Mesendoderm (in vitro differentiated cells): ENCODE data around the gene RPP21.

ENCODE experiments used
- DNase-seq: peaks from one replicate; pipeline ENCODE4 v3.0.0; 2013
- H2AK5ac ChIP-seq: 2 replicates; pipeline ENCODE4 v1.6.1; 2013; ENCODE audit warnings: low read length, inconsistent platforms
- H2BK120ac ChIP-seq: 2 replicates; pipeline ENCODE4 v1.6.1; 2013; ENCODE audit warnings: low read depth, mild to moderate bottlenecking, low read length, moderate library complexity, mixed read lengths
- H2BK15ac ChIP-seq: replicated peaks from 2 replicates; pipeline ENCODE4 v1.6.1; 2013; ENCODE audit warnings: low read depth, mild to moderate bottlenecking, moderate library complexity
- H2BK5ac ChIP-seq: 2 replicates; pipeline ENCODE4 v1.6.1; 2013; ENCODE audit warnings: low read length, inconsistent platforms
- H3K18ac ChIP-seq: 2 replicates; pipeline ENCODE4 v1.6.1; 2013; ENCODE audit warnings: mild to moderate bottlenecking, low read length, mixed read lengths
- H3K23ac ChIP-seq: one replicate; pipeline ENCODE4 v1.6.1; 2013; ENCODE audit warnings: low read length
- H3K27ac ChIP-seq: 2 replicates; pipeline ENCODE4 v1.5.1; 2013; ENCODE audit warnings: low read depth, mild to moderate bottlenecking, inconsistent platforms, low read length, moderate library complexity
- H3K27me3 ChIP-seq: 2 replicates; pipeline ENCODE4 v1.6.1; 2013; ENCODE audit warnings: low read length, control low read depth, mild to moderate bottlenecking, inconsistent platforms; ENCODE audit not compliant: insufficient read depth, poor library complexity
- H3K36me3 ChIP-seq: 2 replicates; pipeline ENCODE4 v1.6.1; 2013; ENCODE audit warnings: low read length, inconsistent platforms; ENCODE audit not compliant: control insufficient read depth, insufficient read depth
- H3K4ac ChIP-seq: one replicate; pipeline ENCODE4 v1.6.1; 2013; ENCODE audit warnings: low read depth, mild to moderate bottlenecking, low read length, moderate library complexity
- H3K4me1 ChIP-seq: 2 replicates; pipeline ENCODE4 v1.6.1; 2013; ENCODE audit warnings: low read depth, low read length, inconsistent platforms; ENCODE audit not compliant: control insufficient read depth
- H3K4me2 ChIP-seq: 2 replicates; pipeline ENCODE4 v1.6.1; 2013; ENCODE audit warnings: low read length
- H3K4me3 ChIP-seq: 2 replicates; pipeline ENCODE4 v1.5.1; 2013; ENCODE audit warnings: mild to moderate bottlenecking, low read length
- H3K56ac ChIP-seq: one replicate; pipeline ENCODE4 v1.6.1; 2013; ENCODE audit warnings: low read length
- H3K79me1 ChIP-seq: 2 replicates; pipeline ENCODE4 v1.6.1; 2013; ENCODE audit warnings: low read length, inconsistent platforms
- H3K79me2 ChIP-seq: 2 replicates; pipeline ENCODE4 v1.6.1; 2013; ENCODE audit warnings: mild to moderate bottlenecking, low read length; ENCODE audit not compliant: control insufficient read depth, insufficient read depth
- H3K9ac ChIP-seq: 2 replicates; pipeline ENCODE4 v1.6.1; 2013; ENCODE audit warnings: low read length, inconsistent platforms
- H4K5ac ChIP-seq: one replicate; pipeline ENCODE4 v1.6.1; 2013; ENCODE audit warnings: low read length
- H4K8ac ChIP-seq: one replicate; pipeline ENCODE4 v1.6.1; 2013; ENCODE audit warnings: low read depth, mild to moderate bottlenecking, control low read depth, low read length, moderate library complexity
- WGBS: extraction: QIAGEN DNeasy Blood & Tissue Kit; methylation state at CpG from one replicate; pipeline ENCODE4 v1.1.7; 2013; ENCODE audit warnings: low lambda C conversion rate, missing lambda C conversion rate; ENCODE audit not compliant: insufficient coverage; ENCODE audit errors: extremely low coverage; 5-methylcytosine and 5-hydroxymethylcytosine counted together

The RPP21 gene

DNA sequence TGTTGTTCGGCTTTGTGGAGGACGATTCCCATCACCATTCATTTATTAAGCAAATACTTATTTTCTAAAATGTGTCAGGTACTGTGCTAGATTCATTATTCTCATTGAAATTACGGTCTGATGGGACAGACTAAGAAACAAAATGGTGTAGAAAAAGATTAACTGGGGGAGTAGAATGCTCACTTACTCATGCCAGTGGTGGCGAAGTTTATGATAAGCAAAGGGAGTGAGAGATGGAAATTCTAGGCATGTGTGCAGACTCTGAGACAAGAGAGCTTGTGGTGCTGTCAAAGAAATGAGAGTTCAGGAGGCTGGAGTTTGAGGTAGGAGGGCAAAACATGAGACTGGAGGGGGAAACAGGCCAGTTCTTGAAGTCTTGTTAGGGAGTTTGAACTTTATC, 896 bp downstream of the RPP21 start:
- H3K79me1 ChIP-seq, result peaks cover 8% of the 10 kb centered on the region
- no peak overlapping the region for H2BK5ac ChIP-seq
- H3K23ac ChIP-seq, result no peak overlapping the region
- H2BK120ac ChIP-seq, result no peak overlapping the region
- no peak overlapping the region for H4K8ac ChIP-seq
- H3K4ac ChIP-seq, result no peak overlapping the region
- no peak overlapping the region for H2AK5ac ChIP-seq
- H3K4me2 ChIP-seq, result peak overlapping the region; percentile 48
- no peak overlapping the region for H4K5ac ChIP-seq
- H3K4me3 ChIP-seq, result no peak overlapping the region
- H2BK15ac ChIP-seq, result no peak overlapping the region
- H3K27me3 ChIP-seq, result no peaks in the 10 kb centered on the region
- no peak overlapping the region for H3K18ac ChIP-seq
- no peak overlapping the region for H3K27ac ChIP-seq
- peak overlapping the region; percentile 54 for H3K9ac ChIP-seq
- DNase-seq, result no peak
- H3K4me1 ChIP-seq, result peaks cover 2% of the 10 kb centered on the region
- H3K56ac ChIP-seq, result peak overlapping the region; percentile 96
- H3K79me2 ChIP-seq, result no peaks in the 10 kb centered on the region
- no CpG with 5 or more reads among the region's 4 CpGs for WGBS
- H3K36me3 ChIP-seq, result peaks cover 7% of the 10 kb centered on the region

DNA sequence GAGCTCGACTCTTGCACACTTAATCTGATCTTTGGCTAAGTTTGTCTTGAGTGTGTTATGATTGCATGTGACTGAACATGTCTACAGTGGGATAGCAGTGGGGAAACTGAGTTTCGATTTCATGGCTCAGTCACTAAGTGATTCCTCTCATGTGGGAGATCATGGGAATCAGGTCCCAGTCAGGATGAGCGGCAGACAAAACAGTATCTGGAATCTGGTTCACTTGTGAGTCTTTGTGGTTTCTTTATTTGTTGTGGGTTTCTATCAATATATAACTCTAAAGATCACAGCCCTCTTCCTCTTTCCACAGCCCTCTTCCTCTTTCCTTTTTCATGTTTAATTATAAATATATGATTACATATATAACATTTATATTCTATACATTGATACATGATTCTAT, 4.0 kb downstream of the RPP21 start:
- WGBS, result no CpG with 5 or more reads among the region's 3 CpGs
- no peak overlapping the region for H2BK120ac ChIP-seq
- H3K79me1 ChIP-seq, result peaks cover 8% of the 10 kb centered on the region
- no peak overlapping the region for H2AK5ac ChIP-seq
- H4K8ac ChIP-seq, result no peak overlapping the region
- H2BK15ac ChIP-seq, result no peak overlapping the region
- no peak overlapping the region for H3K4me2 ChIP-seq
- H3K4ac ChIP-seq, result no peak overlapping the region
- H3K27me3 ChIP-seq, result no peaks in the 10 kb centered on the region
- no peak overlapping the region for H4K5ac ChIP-seq
- no peak overlapping the region for H3K4me3 ChIP-seq
- peaks cover 5% of the 10 kb centered on the region for H3K36me3 ChIP-seq
- no peak overlapping the region for H3K23ac ChIP-seq
- no peaks in the 10 kb centered on the region for H3K79me2 ChIP-seq
- peaks cover 2% of the 10 kb centered on the region for H3K4me1 ChIP-seq
- H3K9ac ChIP-seq, result no peak overlapping the region
- no peak overlapping the region for H2BK5ac ChIP-seq
- DNase-seq, result no peak
- no peak overlapping the region for H3K18ac ChIP-seq
- no peak overlapping the region for H3K27ac ChIP-seq
- no peak overlapping the region for H3K56ac ChIP-seq

DNA sequence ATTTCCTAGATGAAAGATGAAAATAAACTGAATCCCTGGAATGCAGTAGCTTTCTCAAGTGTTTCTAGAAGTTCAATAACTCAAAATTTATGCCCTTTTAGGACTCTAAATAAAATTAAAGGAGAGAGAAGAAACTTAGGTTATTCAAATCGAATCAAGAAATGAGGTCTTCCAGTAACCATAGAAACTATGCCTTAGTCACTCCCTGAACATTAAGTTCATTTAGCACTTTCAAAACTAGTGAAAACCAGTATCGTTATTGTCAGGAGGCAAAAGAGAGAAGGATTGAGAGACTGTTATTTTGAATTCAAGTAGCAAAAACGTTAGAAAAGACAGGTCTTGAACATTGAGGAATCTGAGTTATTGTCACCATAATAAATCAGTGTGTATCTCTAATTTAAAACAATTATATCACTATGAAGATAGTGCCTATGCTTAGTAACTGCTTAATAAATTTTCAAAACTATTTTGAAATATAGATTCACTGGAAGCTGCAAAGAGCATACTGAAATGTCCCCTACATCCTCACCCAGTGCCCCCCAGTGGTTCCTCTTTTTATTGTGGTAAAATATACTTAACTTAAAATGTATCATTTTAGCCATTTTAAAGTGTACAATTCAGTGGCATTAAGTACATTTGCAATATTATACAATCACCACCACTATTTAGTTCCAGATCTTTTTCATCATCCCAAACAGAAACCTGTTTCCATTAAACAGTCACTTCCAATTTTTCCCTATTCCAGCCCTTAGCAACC, 4.6 kb downstream of the RPP21 start:
- Histone ChIP-seq H2BK5ac (no peak overlapping the region), H3K4me1 (peaks cover 2% of the 10 kb centered on the region), H3K27ac (no peak overlapping the region), H3K18ac (no peak overlapping the region), H3K79me2 (no peaks in the 10 kb centered on the region), H2AK5ac (no peak overlapping the region), H3K23ac (no peak overlapping the region), H3K4me2 (no peak overlapping the region), H3K4ac (no peak overlapping the region), H3K27me3 (no peaks in the 10 kb centered on the region), H2BK120ac (no peak overlapping the region), H2BK15ac (no peak overlapping the region), H4K8ac (no peak overlapping the region), H3K4me3 (no peak overlapping the region), H3K9ac (no peak overlapping the region), H4K5ac (no peak overlapping the region), H3K36me3 (peaks cover 5% of the 10 kb centered on the region), H3K56ac (no peak overlapping the region), H3K79me1 (peaks cover 8% of the 10 kb centered on the region)
- DNase-seq, result no peak
- no CpG with 5 or more reads among the region's 3 CpGs for WGBS

DNA sequence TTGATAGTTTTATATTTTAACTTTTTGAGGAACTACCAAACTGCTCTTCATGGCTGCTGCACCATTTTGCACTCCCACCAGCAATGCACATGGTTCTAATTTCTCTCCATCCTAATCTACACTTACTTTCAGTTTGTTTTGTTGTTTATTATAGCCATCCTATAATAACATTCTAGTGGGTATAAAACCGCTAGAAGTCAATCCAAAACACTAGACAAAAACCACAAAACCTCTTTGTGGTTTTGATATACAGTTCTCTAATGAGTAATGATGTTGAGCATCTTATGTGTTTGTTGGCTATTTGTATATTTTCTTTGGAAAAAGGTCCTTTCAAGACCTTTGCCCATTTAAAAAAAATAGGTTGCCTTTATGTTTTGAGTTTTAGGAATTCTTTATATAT, 5.6 kb downstream of the RPP21 start:
- H3K79me1 ChIP-seq, result peaks cover 8% of the 10 kb centered on the region
- H3K4me2 ChIP-seq, result no peak overlapping the region
- peaks cover 2% of the 10 kb centered on the region for H3K4me1 ChIP-seq
- H3K23ac ChIP-seq, result no peak overlapping the region
- H4K5ac ChIP-seq, result no peak overlapping the region
- no peak overlapping the region for H2BK5ac ChIP-seq
- DNase-seq, result no peak
- H3K79me2 ChIP-seq, result no peaks in the 10 kb centered on the region
- no peak overlapping the region for H3K4me3 ChIP-seq
- no peak overlapping the region for H2BK15ac ChIP-seq
- H4K8ac ChIP-seq, result no peak overlapping the region
- no peak overlapping the region for H3K9ac ChIP-seq
- no peaks in the 10 kb centered on the region for H3K27me3 ChIP-seq
- no peak overlapping the region for H2AK5ac ChIP-seq
- H2BK120ac ChIP-seq, result no peak overlapping the region
- H3K4ac ChIP-seq, result no peak overlapping the region
- no CpG with 5 or more reads among the region's 1 CpG for WGBS
- H3K18ac ChIP-seq, result no peak overlapping the region
- no peak overlapping the region for H3K27ac ChIP-seq
- peaks cover 5% of the 10 kb centered on the region for H3K36me3 ChIP-seq
- no peak overlapping the region for H3K56ac ChIP-seq

DNA sequence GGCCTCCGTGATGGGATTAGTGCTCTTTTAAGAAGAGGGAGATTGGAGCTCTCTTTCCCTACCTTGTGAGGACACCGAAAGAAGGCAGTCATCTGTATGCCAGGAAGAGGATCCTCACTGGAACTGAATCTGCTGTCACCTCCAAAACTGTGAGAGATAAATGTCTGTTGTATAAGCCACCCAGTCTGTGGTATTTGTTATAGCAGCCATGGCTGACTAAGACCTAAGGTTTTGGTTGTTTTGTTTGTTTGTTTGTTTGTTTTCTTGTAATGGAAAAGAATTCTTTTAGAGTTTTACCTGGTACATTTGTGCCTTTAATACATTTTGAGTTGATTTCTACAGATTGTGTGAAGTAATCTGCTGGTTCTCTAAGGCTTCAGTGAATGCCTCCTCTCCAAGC, 7.6 kb downstream of the RPP21 start:
- no peak overlapping the region for H3K18ac ChIP-seq
- no peak overlapping the region for H2BK120ac ChIP-seq
- no peaks in the 10 kb centered on the region for H3K79me1 ChIP-seq
- WGBS, result no CpG with 5 or more reads among the region's 2 CpGs
- no peaks in the 10 kb centered on the region for H3K27me3 ChIP-seq
- H4K8ac ChIP-seq, result no peak overlapping the region
- no peak overlapping the region for H3K9ac ChIP-seq
- no peak overlapping the region for H2BK5ac ChIP-seq
- no peak overlapping the region for H3K23ac ChIP-seq
- no peak for DNase-seq
- no peaks in the 10 kb centered on the region for H3K79me2 ChIP-seq
- H3K4ac ChIP-seq, result no peak overlapping the region
- no peak overlapping the region for H4K5ac ChIP-seq
- no peak overlapping the region for H3K4me2 ChIP-seq
- H3K56ac ChIP-seq, result no peak overlapping the region
- no peak overlapping the region for H2BK15ac ChIP-seq
- no peak overlapping the region for H3K27ac ChIP-seq
- no peaks in the 10 kb centered on the region for H3K4me1 ChIP-seq
- no peak overlapping the region for H2AK5ac ChIP-seq
- H3K4me3 ChIP-seq, result no peak overlapping the region
- no peaks in the 10 kb centered on the region for H3K36me3 ChIP-seq

DNA sequence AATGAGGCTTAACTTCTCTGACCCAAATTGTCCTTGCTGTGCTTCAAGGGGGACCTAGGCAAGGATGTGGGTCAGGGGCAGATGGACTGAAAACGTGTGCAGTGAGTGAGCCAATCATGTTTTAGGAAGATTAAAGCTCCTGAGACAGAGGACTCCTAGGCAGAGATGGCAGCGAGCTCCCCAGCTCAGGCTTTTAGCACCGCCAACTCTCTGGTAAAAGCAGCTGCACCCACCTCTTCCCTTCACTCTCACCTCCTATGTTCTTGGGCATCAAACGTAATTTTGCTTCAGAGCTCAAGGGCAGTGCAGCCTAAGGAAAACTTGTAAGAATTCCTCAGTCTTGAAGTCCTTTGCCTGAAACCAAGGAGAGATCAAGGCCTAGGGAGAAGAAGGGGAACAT, 10.3 kb downstream of the RPP21 start:
- Histone ChIP-seq H3K36me3 (no peaks in the 10 kb centered on the region), H3K79me1 (no peaks in the 10 kb centered on the region), H3K18ac (no peak overlapping the region), H2BK15ac (no peak overlapping the region), H2BK120ac (no peak overlapping the region), H3K79me2 (no peaks in the 10 kb centered on the region), H4K5ac (no peak overlapping the region), H3K27ac (no peak overlapping the region), H3K27me3 (no peaks in the 10 kb centered on the region), H3K4me1 (no peaks in the 10 kb centered on the region), H3K23ac (no peak overlapping the region), H4K8ac (no peak overlapping the region), H2AK5ac (no peak overlapping the region), H2BK5ac (no peak overlapping the region), H3K4me2 (no peak overlapping the region), H3K4ac (no peak overlapping the region), H3K9ac (no peak overlapping the region), H3K4me3 (no peak overlapping the region), H3K56ac (no peak overlapping the region)
- DNase-seq, result no peak
- WGBS, result no CpG with 5 or more reads among the region's 4 CpGs
